Stimulated activated CD4-positive, alpha-beta T cell treated with anti-CD3 and anti-CD28 coated beads, Interleukin-15, amount 100 ng/mL, for 24 hours (primary cell): ENCODE data around the gene ARHGAP24.
"Not testable (repeated sequence)": the region's sequence is repeated elsewhere in the genome, so short reads cannot be mapped to it uniquely, and the experiment has no call there.

ENCODE experiments used
- DNase-seq: peaks from one replicate; pipeline ENCODE4 v3.0.0-alpha.2; 2020

The ARHGAP24 gene

DNA sequence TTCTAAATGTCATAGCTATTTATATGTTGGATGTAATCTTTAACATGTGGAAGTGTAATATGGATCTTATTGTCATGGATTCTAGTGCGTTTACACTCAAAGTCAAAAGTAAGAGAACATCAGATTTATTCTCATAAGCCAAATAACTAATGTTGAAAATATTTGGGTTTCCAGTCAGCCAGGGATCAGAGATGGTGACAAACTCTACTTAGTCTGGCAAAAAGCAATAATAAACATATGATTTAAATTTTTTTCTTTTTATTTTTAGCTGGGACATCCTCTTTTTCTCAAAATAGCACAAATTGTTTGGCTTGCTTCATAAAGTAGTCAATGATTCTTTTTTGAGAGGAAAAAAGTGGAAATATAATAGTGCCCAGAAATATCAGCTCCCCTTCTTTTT, 392.3 kb downstream of the ARHGAP24 start:
- DNase-seq: no peak

DNA sequence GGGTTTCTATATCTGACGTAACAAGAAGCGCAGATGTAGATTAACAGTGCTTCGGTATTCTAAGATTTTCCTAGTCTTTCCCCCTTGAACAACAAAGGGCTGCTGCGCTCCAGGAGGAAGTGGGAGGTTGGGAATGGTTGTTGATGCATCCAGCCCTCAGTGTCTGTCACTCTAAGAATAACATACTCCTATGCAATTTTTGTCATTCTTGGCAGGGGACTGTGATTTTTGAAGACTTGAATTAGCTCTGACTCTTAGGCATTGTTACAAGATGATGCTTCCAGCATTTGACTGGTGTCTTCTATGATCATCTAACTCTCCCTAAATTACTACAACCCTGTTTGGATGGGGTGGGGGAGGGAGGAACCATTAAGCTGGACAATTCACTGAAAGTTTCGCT, 394.2 kb downstream of the ARHGAP24 start:
- DNase-seq: no peak

DNA sequence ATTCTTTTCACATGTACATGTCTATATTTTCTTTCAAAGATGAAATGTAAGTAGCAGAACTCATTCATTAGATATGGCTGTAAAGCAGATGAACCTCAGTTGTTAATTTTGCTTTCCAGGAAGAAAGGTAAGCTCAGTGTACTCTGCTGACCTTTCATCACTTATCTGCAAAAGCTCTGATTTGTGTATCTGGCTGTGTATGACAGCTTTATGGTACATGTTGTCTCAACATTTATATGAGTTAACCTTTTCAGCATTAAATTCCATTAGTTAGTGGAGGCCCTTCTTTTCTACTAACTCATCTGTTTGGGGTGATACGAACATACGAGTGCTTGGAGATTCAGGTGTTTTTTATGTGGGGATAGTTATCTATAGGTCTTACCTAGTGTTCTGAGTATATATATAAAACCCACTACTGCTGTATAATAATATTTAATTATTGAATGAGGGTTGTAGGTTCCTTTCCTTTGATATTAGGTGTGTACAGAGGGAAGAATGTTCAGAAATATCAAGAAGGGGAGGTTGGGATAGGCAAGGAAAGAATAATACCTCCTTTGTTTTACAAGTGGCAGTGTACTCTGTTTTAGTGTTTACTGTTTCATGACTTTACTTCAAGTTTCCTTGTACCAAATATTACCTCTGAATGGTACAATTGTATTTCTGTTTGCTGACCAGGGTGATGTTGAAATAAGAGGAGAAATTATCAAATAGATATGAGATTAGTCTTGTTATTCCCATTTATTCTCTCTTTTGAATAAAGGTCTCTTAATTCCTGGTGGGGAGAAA, 395.5 kb downstream of the ARHGAP24 start:
- no peak for DNase-seq

DNA sequence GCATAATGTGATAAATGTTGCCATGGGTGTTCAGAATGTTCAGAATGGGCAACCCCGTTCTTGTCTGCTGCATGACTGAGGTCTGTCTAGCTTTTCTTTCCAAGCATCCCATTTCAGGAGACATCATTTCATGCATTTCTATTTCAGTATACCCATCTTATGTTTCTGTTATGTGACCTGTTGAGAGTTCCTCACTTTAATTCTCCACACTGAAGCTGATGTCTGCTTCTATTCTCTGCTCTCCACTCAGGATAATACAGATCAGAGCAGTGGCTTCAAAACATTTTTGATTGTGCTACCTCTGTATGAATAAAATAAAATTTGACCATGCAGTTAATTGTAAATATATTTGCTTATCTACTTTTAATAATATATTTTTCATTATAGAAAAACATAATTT, 398.6 kb downstream of the ARHGAP24 start:
- no peak for DNase-seq

DNA sequence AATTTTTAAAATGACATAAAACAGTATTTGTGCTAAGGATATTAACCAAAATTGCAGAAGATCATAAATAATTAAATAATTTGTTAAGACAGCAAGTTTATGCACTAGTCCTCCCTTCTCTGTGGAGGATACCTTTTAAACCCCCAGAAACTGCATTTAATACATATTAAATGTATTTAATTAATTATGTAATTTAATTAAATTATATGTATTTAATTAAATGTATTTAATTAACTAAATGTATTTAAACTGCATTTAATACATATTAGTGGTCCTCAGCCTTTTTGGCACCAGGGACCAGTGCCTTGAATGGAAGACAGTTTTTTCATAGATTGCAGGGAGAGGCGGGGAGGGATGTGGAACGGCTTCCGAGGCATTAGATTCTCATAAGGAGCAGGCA, 404.6 kb downstream of the ARHGAP24 start:
- DNase-seq: no peak

DNA sequence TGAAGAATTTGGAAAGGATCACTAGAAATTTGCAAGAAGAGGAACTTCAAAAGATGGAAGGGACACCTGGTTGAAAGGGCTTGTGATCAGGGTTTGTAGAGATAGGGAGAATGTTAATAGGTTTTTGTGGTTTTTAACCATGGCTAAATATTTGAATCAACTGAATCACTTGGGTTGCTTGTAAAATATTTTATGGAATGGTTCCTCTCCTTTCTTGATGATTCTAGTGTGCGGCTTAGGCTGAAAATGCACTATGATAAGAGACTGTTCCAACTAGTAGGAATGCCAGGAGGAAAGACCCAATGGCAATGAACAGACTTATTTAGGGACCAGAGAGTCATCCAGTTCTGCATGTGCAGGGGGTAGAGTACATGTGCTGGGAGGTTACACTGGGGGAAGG, 408.2 kb downstream of the ARHGAP24 start:
- DNase-seq: no peak

DNA sequence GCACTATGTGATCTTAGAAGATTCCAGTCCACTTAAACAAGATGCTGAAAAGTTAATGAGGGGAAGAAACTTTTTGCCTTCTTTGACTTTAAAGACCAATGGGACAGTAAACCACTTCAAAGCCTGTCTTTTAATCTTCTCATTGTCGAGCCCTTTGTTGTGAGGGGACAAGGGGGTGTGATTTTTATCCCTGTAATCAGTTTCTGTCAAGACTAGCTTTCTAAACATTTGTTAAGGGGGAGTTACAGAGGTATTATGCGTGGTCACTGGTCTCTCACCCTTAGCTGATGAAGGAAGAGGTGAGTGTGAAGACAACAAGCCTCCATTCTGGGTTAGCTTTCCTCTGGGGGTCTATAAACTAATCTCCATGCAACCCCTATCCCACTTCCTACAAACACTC, 409.3 kb downstream of the ARHGAP24 start:
- DNase-seq: no peak

DNA sequence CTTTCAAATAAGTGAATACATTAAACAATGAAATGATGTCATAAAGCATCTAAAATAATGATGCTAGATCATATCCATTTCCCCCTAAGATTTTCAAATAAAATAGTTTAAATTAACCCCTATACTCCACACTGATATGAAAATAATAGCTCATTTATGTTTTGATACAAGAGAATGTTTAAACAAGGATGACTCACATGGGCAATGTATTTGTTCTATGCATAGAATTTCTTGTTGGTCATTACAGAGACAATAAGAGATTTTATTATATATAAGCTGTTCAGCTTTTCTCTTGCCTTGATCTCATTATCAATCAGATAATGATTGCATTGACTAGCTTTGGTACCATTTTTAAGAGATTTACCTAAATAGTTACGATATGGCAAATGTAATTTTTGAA, 411.7 kb downstream of the ARHGAP24 start:
- DNase-seq: no peak

DNA sequence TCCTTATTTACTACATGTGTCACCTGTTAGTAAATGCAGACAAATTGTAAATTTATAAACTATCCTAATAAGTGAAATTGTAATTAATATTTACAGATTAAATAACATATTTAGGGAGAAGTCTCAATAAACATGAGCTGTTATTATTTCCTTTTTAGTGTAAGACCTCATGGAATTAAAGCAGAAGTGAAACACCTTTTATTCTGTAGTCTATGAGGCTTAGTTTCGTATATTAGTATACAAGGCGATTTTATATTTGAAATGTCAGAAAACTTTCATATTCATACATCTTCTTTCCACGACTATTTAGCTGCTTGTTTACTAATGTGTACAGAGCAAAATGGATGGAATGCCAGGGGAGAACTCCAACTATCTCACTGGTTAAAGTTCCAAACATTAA, 414.4 kb downstream of the ARHGAP24 start:
- no peak for DNase-seq

DNA sequence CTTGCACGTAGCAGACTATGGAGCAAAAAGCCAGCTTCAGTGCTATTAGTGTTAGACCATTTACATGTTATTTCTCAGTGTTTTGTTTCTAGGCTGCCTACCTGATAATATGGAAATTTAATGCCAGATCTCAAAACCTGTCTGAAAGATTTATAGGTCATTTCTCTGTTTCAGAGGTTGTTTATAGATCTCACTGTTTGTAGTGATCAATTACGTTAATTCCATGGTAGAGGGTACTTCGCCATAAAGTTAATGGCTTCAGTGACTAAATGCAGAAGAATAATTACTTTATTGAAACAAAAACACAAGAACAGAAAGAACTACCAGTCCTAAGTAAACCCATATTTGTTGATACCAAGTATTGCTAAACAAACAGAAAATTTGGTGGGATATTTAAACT, 420.8 kb downstream of the ARHGAP24 start:
- DNase-seq: no peak

DNA sequence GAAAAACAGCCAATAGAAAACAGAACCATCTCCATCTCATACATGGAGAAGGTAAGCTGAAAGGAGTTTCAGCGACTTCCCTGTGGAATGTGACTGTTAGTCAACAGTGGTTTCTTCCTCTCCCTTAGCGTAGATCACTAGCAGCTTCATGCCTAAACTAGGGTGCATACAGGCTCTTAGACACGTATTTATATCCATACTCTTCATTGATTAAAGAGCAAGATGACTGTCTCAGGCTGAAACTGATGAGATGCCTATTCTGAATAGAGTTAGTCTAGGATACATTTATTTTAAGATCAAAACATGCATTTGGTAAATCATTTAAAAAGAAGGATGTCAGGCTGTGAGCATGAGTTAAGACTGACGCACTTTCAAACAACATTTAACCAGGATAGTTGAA, 423.3 kb downstream of the ARHGAP24 start:
- DNase-seq: no peak

DNA sequence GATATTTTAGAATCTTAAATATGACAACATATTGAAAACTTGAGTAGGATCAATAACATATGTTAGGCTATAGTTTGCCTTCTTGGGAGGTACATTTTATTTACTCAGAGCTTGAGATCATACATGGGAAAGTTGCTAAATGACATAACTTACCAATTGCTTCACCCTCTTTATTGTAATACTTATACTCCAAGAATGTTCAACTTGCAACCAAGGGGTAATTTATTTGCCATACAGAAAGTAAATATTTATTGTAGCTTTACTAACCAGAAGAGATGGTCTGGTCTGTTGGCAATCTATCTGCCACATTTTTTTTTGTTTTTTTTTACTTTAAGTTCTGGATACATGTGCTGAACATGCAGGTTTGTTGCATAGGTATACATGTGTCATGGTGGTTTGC, 426.6 kb downstream of the ARHGAP24 start:
- no peak for DNase-seq

DNA sequence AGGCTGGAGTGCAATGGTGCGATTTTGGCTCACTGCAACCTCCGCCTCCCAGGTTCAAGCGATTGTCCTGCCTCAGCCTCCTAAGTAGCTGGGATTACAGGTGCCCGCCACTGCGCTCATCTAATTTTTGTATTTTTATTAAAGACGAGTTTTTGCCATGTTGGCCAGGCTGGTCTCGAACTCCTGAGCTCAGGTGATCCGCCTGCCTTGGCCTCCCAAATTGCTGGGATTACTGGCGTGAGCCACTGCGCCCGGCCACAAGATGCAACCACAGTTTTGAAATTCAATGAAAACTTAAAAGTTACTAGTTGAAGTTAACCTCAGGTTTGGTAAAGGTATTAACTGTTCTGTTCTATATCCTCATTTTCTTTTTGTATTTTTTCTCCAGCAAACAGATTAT, 427.7 kb downstream of the ARHGAP24 start:
- not testable (repeated sequence) for DNase-seq

DNA sequence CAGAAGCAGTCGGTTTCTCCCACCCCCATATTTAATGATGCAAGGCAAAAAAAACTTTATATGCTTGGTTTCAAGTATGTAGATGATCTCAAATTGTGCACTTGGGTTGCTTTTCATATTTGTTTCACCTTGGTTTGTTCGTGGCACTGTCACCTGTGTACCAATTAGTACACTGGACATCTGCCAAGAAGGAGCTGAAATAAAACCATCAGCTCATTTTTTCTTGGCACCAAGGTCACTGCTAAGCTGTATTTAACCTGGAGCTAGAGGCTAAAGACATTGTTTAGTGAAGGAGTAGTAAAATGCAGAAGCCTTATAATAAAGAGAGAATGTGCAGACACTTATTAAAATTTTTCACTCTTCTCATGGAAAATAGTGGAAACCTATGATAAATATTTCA, 430.8 kb downstream of the ARHGAP24 start:
- no peak for DNase-seq

DNA sequence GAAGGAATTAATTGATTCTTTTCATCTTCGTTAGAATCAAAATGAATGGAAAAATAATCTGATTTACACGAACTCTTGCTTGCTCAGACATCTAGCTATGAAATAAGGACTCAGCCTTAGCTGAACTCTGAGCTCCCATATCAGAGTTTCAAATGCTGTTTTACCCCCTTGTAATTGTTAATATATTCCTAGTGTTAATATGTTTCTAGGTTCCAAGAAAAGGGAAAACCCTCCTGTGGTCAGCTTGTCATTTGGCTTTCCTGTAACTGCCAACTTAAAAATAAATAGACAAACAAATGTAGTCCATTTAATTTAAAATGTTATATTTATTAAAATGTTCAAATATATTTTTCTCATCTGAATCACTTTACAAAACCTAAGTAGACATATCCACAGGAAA, 432.1 kb downstream of the ARHGAP24 start:
- no peak for DNase-seq

DNA sequence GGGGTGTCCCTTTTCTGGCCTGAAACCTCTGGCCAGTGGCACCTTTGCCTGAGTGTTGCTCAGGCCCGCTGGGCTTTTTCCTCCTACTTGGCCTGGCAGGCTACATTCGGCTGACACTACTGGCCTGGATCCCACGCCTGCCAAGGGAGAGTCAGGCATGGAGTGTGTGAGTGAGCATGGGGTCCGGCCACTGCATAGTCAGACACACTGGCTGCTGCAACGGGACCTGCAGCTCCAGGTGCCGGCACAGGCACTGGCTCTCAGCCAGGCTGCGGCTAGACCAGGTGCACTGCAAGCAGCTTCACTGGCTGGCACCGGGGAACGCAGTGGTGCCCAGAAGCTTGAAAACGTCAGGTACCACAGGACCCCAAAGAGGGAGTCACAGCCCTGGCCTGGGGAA, 434.9 kb downstream of the ARHGAP24 start:
- DNase-seq: no peak

DNA sequence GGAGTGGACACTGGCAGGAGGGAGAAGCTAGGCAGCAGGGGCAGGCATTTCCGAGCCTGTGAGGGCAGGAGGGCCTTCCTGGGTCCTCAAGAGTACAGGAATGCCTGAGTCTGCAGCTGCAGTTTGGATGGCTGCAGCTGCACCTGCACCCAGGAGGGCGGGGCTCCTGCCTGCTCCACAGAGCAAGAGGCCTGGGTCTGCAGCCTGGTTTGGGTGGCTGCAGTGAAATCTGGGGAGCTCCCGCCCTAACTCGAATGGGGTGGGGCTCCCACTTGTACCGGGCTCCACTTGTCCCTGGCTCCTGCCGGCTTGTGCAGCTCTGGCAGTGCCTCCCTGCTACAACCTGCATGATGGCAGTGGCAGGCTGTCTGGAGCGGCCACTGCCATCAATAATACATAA, 436.0 kb downstream of the ARHGAP24 start:
- DNase-seq: no peak

DNA sequence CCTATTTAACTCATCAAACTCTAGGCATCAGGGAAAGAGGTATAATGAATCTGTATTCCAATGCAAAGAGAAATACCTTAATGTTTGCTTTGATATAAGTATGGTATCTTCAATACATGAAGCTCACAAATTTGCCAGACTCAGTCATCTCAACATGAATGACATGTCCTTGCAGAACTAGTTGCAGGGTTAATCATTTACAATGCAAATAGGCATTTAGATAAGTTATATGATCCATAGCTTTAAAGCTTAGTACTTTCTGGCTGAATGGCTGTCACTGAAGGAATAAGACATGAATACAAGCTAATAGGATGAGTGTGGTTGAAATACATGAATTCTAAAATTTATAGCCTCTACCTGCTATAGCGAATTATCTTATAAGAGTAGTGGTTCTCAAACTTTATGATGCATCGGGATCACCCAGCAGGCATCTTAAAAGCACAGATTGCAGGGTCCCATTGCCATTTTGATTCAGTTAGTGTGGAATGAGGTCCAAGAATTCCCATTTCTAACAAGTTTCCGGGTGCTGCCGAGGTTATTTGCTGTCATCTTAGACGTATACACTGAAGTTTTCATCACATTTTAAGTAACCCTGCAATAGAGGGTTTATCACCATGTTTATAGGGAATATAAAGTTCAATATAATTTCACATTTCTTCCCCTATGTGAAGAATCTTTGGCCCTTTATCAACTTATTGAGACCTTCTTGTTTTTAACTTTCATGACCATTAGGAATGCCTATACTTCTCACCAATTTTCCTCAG, 439.2 kb downstream of the ARHGAP24 start:
- no peak for DNase-seq

DNA sequence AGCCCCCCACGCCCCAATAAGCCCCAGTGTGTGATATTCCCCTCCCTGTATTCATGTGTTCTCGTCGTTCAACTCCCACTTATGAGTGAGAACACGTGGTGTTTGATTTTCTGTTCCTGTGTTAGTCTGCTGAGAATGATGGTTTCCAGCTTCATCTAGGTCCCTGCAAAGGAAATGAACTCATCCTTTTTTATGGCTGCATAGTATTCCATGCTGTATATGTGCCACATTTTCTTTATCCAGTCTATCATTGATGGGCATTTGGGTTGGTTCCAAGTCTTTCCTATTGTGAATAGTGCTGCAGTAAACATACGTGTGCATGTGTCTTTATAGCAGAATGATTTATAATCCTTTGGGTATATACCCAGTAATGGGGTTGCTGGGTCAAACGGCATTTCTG, 440.6 kb downstream of the ARHGAP24 start:
- not testable (repeated sequence) for DNase-seq

DNA sequence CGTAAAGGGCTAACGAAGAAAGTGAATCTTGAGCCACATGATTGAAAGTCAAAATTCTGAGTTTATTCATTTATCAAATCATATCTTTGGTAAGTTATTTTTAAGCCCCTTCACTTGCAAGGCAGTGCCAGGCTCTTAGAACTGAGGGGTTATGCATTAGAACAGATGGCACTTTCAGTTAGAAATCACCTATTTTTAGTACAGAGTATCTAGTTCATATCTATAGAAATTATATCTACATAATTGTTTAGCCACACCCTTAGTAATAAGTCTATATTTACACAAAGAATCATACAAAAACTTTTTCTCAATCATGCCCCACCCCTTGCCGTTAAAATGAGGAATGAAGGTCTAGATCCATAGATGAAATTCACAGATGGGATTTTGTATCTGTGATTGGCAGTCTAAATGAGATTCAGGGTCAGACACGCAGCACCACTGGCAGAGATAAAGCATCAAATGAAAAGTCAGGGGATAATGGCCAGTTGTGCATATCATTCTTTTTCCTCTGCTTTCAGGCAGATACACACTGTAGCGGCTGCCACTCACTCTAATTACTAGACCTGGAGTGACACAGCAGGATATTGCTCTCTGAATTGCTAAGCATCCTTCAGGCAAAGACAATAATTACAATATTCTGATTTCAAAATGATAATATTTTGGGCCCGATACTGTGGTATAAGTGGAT, 444.4 kb downstream of the ARHGAP24 start:
- DNase-seq: no peak

DNA sequence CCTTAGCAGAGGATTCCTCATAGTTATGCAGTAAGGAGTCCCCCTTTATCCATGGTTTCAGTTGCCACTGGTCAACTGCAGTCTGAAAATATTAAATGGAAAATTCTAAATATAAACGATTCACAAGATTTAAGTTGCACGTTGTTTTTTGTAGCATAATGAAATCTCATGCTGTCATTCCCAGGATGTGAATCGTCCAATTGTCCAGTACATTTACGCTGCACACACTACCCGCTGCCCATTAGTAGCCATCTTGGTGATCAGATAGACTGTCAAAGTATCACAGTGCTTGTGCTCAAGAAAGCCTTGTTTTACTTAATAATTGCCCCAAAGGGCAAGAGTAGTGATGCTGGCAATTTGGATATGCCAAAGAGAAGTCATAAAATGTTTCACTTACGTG, 450.1 kb downstream of the ARHGAP24 start:
- no peak for DNase-seq

DNA sequence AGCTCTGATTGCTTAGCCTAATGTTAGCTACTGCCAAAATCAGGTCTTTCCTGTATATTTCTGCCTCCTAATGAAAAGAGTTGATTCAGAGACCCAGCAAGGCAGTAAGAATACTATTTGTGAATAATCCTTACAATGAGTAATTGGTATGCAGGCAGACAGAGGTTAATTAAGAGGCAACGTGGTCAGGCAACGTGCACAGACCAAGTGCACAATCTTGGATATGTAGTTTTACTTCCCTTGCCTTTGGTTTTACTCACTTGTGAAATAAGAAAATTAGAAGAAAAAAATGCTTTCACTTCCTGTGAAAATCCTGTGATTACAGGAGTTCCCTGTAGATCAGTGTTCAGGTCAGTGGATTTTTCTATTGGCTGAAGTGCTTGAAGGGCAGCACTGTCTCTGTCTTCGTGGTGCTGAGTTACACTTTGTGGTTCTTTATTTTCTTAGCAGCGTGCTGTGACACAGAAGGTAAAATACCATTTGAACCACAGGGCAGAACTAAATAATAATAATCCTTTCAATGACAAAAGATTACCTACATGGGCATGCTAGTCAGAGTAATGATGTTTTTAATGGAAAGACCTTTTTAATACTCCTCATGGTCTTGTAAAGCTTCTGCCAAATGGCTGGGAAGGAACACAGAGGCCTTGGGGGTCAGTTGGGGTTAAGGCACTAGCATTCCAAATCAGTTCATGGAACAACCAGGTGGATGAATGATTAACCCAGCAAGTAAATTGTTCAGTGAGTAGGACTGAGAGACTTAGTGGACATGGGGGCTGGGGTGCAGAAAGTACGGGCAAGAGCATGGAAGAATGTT, 454.0 kb downstream of the ARHGAP24 start:
- no peak for DNase-seq
